OCI-LY7 (cell line): ENCODE data around the gene GNA15.

Experiments used
- CTCF ChIP-seq: fragments of 200-600 bp; sonication (generic); conservative IDR thresholded peaks from 2 replicates; pipeline ENCODE4 v1.5.1; 2014; ENCODE audit warnings: mild to moderate bottlenecking, antibody characterized with exemption, low read length, moderate library complexity, mixed read lengths
- EZH2phosphoT487 ChIP-seq: fragments of 200-600 bp; sonication (generic); IDR thresholded peaks from 2 replicates; pipeline ENCODE4 v1.6.1; 2018; ENCODE audit warnings: low read depth, borderline replicate concordance, mild to moderate bottlenecking, mixed run types, antibody characterized with exemption, low read length, moderate library complexity, mixed read lengths

- TF ChIP-seq CTCF (no peak), EZH2phosphoT487 (no peak)
Observed at GRCh38 chr19:3151563-3152418, 16.0 kb downstream of the GNA15 start.
